H1 (cell line): Measurements from ENCODE around the gene VAPA. TPM values are rescaled to one million over a fixed set of nuclear protein-coding genes. Genes with fewer than 3 reads are reported as not detected.

Experiments used
- CTCF ChIA-PET: fragments of 300-600 bp; sonication (Branson Sonifier 250); formaldehyde crosslinking; loops from one replicate; lab custom pipeline; 2021; ENCODE audit not compliant: partially characterized antibody; lab: Charles Lee
- POLR2A ChIA-PET: fragments of 300-600 bp; sonication (Branson Sonifier 250); formaldehyde crosslinking; loops from one replicate; lab custom pipeline; 2021; ENCODE audit warnings: inconsistent platforms; ENCODE audit not compliant: partially characterized antibody; lab: Charles Lee
- DNase-seq, 2 experiments: peaks; one replicate each; pipeline versions ENCODE4 v3.0.0 to v3.0.0-alpha.2; 2010 to 2022; ENCODE audit warnings: low spot score in 2 of 2, low read depth in 1 of 2, mixed read lengths in 1 of 2
- FAIRE-seq: peaks from 2 replicates; lab custom pipeline; 2011; peaks lifted over from hg19 to GRCh38; lab: Jason Lieb, UNC
- H2AFZ ChIP-seq: 2 replicates; pipeline ENCODE4 v1.8.1; 2012; ENCODE audit warnings: low read length, inconsistent platforms
- H2AK5ac ChIP-seq: 2 replicates; pipeline ENCODE4 v1.6.1; 2013; ENCODE audit warnings: low read depth, low read length
- H2BK120ac ChIP-seq: replicated peaks from 2 replicates; pipeline ENCODE3; 2013; ENCODE audit warnings: low read depth, low read length, inconsistent platforms
- H2BK12ac ChIP-seq: 2 replicates; pipeline ENCODE4 v1.6.1; 2013; ENCODE audit warnings: low read depth, low read length
- H2BK15ac ChIP-seq: 2 replicates; pipeline ENCODE4 v1.6.1; 2013; ENCODE audit warnings: low read length
- H2BK20ac ChIP-seq: 2 replicates; pipeline ENCODE4 v1.6.1; 2013; ENCODE audit warnings: low read length
- H2BK5ac ChIP-seq: 2 replicates; pipeline ENCODE4 v1.6.1; 2013; ENCODE audit warnings: low read depth, low read length
- H3K14ac ChIP-seq: 2 replicates; pipeline ENCODE4 v1.6.1; 2013; ENCODE audit warnings: inconsistent platforms; ENCODE audit not compliant: insufficient read length
- H3K18ac ChIP-seq: 2 replicates; pipeline ENCODE4 v1.6.1; 2013; ENCODE audit warnings: low read length; ENCODE audit errors: extremely low read depth
- H3K23ac ChIP-seq: 2 replicates; pipeline ENCODE4 v1.6.1; 2013; ENCODE audit warnings: inconsistent platforms; ENCODE audit not compliant: insufficient read length
- H3K23me2 ChIP-seq: 2 replicates; pipeline ENCODE4 v1.6.1; 2013; ENCODE audit warnings: low read depth, low read length
- H3K27ac ChIP-seq: 2 replicates; pipeline ENCODE4 v1.6.1; 2011; ENCODE audit warnings: low read depth, low read length, inconsistent platforms
- H3K27me3 ChIP-seq, 4 experiments: replicated peaks in 1 of 4; 1 replicate in 1 of 4; 2 replicates in 3 of 4; pipeline versions ENCODE4 v1.6.1 to v1.8.1; 2011 to 2013; ENCODE audit warnings: low read length in 3 of 4, mild to moderate bottlenecking in 3 of 4, inconsistent platforms in 2 of 4, mixed read lengths in 2 of 4, moderate library complexity in 1 of 4; ENCODE audit not compliant: control insufficient read depth in 3 of 4, insufficient read depth in 3 of 4; ENCODE audit errors: extremely low read depth in 1 of 4
- H3K36me3 ChIP-seq, 4 experiments: 2 replicates each; pipeline versions ENCODE4 v1.6.1 to v1.8.1; 2011 to 2013; ENCODE audit warnings: mild to moderate bottlenecking in 4 of 4, low read length in 3 of 4, moderate library complexity in 2 of 4, control low read depth in 1 of 4, inconsistent platforms in 1 of 4; ENCODE audit not compliant: insufficient read depth in 4 of 4, control insufficient read depth in 2 of 4
- H3K4ac ChIP-seq: replicated peaks from 2 replicates; pipeline ENCODE3; 2013; ENCODE audit warnings: low read length, low read depth, mixed read lengths, inconsistent platforms; ENCODE audit not compliant: insufficient read length
- H3K4me1 ChIP-seq, 4 experiments: replicated peaks in 1 of 4; 1 replicate in 1 of 4; 2 replicates in 3 of 4; pipeline versions ENCODE4 v1.6.1 to v1.8.1; 2011 to 2013; ENCODE audit warnings: low read length in 3 of 4, inconsistent platforms in 2 of 4, mixed read lengths in 1 of 4; ENCODE audit not compliant: insufficient read depth in 4 of 4, control insufficient read depth in 3 of 4
- H3K4me2 ChIP-seq, 2 experiments: 2 replicates each; pipeline versions ENCODE4 v1.6.1 to v1.8.1; 2011 to 2013; ENCODE audit warnings: low read depth in 2 of 2, low read length in 2 of 2, control low read depth in 1 of 2, inconsistent platforms in 1 of 2, mild to moderate bottlenecking in 1 of 2; ENCODE audit not compliant: insufficient read depth in 1 of 2
- H3K4me3 ChIP-seq, 4 experiments: fragments of 200-600, 300-600 bp in 1 of 4; sonication (generic), shearing (Covaris generic), sonication (Bioruptor Twin) in 1 of 4; 2 replicates each; pipeline versions ENCODE4 v1.5.1 to v1.8.1; 2011 to 2016; ENCODE audit warnings: low read length in 4 of 4, low read depth in 3 of 4, control low read depth in 2 of 4, inconsistent platforms in 2 of 4, mild to moderate bottlenecking in 2 of 4, mixed read lengths in 1 of 4, moderate library complexity in 1 of 4; ENCODE audit not compliant: insufficient read depth in 2 of 4; ENCODE audit errors: extremely low read depth in 1 of 4
- H3K56ac ChIP-seq: replicated peaks from 2 replicates; pipeline ENCODE3; 2013; ENCODE audit warnings: low read depth, mild to moderate bottlenecking, mixed read lengths, low read length, inconsistent platforms; ENCODE audit not compliant: insufficient read length
- H3K79me1 ChIP-seq: 2 replicates; pipeline ENCODE4 v1.6.1; 2013; ENCODE audit warnings: low read depth, low read length, control low read depth
- H3K79me2 ChIP-seq, 2 experiments: 2 replicates each; pipeline versions ENCODE4 v1.6.1 to v1.8.1; 2012 to 2013; ENCODE audit warnings: low read length in 2 of 2, mild to moderate bottlenecking in 2 of 2, inconsistent platforms in 1 of 2; ENCODE audit not compliant: insufficient read depth in 2 of 2, control insufficient read depth in 1 of 2
- H3K9ac ChIP-seq, 4 experiments: replicated peaks in 1 of 4; 1 replicate in 1 of 4; 2 replicates in 3 of 4; pipeline versions ENCODE4 v1.6.1 to v1.8.1; 2011 to 2013; ENCODE audit warnings: low read depth in 3 of 4, low read length in 3 of 4, control low read depth in 2 of 4, mild to moderate bottlenecking in 2 of 4, moderate library complexity in 2 of 4, inconsistent platforms in 1 of 4; ENCODE audit errors: extremely low read depth in 1 of 4
- H3K9me3 ChIP-seq, 2 experiments: 2 replicates each; pipeline versions ENCODE4 v1.6.1 to v1.8.1; 2012 to 2013; ENCODE audit warnings: mild to moderate bottlenecking in 2 of 2, moderate library complexity in 2 of 2, control low read depth in 1 of 2, inconsistent platforms in 1 of 2, low read depth in 1 of 2, low read length in 1 of 2, mixed read lengths in 1 of 2; ENCODE audit not compliant: insufficient read depth in 2 of 2
- H4K20me1 ChIP-seq, 2 experiments: replicated peaks in 1 of 2; 2 replicates each; pipeline versions ENCODE3 to v1.8.1; 2011 to 2013; ENCODE audit warnings: inconsistent platforms in 2 of 2, low read length in 2 of 2, mild to moderate bottlenecking in 1 of 2; ENCODE audit not compliant: insufficient read depth in 2 of 2, control insufficient read depth in 1 of 2
- H4K5ac ChIP-seq: 2 replicates; pipeline ENCODE4 v1.6.1; 2013; ENCODE audit warnings: low read length, low read depth, mixed read lengths, inconsistent platforms; ENCODE audit not compliant: insufficient read length
- H4K8ac ChIP-seq: 2 replicates; pipeline ENCODE4 v1.8.0; 2013; ENCODE audit warnings: mild to moderate bottlenecking, moderate library complexity, low read length, inconsistent platforms; ENCODE audit not compliant: insufficient read depth; ENCODE audit errors: extremely low read depth
- H4K91ac ChIP-seq: replicated peaks from 2 replicates; pipeline ENCODE3; 2013; ENCODE audit warnings: low read length, mixed read lengths, inconsistent platforms; ENCODE audit not compliant: insufficient read length
- CEBPB ChIP-seq: IDR thresholded peaks from 2 replicates; pipeline ENCODE4 v1.6.1; 2012; ENCODE audit warnings: low read depth, low read length
- CHD1 ChIP-seq: IDR thresholded peaks from 2 replicates; pipeline ENCODE4 v1.6.1; 2012; ENCODE audit warnings: low read depth, low read length, improper control_type of control experiment
- CHD2 ChIP-seq: IDR thresholded peaks from 2 replicates; pipeline ENCODE4 v1.6.1; 2012; ENCODE audit warnings: low read length, improper control_type of control experiment
- FOSL1 ChIP-seq: IDR thresholded peaks from 2 replicates; pipeline ENCODE4 v1.6.1; 2011; ENCODE audit warnings: mild to moderate bottlenecking, low read depth, low read length, moderate library complexity; ENCODE audit not compliant: insufficient read depth
- RBBP5 ChIP-seq: IDR thresholded peaks from 2 replicates; pipeline ENCODE4 v1.7.1; 2012; ENCODE audit warnings: low read depth, mild to moderate bottlenecking, inconsistent platforms, low read length, moderate library complexity, borderline replicate concordance
- SIN3A ChIP-seq, 2 experiments: IDR thresholded peaks in 1 of 2; conservative IDR thresholded peaks in 1 of 2; 2 replicates each; pipeline ENCODE4 v1.6.1; 2011 to 2012; ENCODE audit warnings: low read length in 2 of 2, improper control_type of control experiment in 1 of 2, low read depth in 1 of 2, mild to moderate bottlenecking in 1 of 2
- SIRT6 ChIP-seq: IDR thresholded peaks from one replicate; pipeline ENCODE4 v1.7.1; 2012; ENCODE audit warnings: low read length, inconsistent platforms
- SIX5 ChIP-seq: IDR thresholded peaks from 2 replicates; pipeline ENCODE4 v1.6.1; 2011; ENCODE audit warnings: mild to moderate bottlenecking, low read depth, low read length
- WGBS, 2 experiments: shearing (Covaris generic) in 1 of 2; methylation state at CpG; one replicate each; pipeline versions ENCODE4 v1.1.6 to v1.1.7; 2013 to 2015; ENCODE audit warnings: low lambda C conversion rate in 2 of 2, mixed read lengths in 2 of 2, inconsistent platforms in 1 of 2, low coverage in 1 of 2, missing lambda C conversion rate in 1 of 2; ENCODE audit not compliant: insufficient replicate concordance in 2 of 2, insufficient coverage in 1 of 2, insufficient read length in 1 of 2; ENCODE audit errors: extremely low coverage in 1 of 2, missing lambda C conversion rate in 1 of 2; 5-methylcytosine and 5-hydroxymethylcytosine counted together
- polyA plus RNA-seq, 7 experiments: library from polyadenylated mRNA; depleted of rRNA in 3 of 7; stranded (reverse) in 5 of 7; unstranded in 2 of 7; fragments of >200 nt in 5 of 7; fragments of 200-250 nt in 2 of 7; gene quantifications; 1 replicate in 5 of 7; 2 replicates in 1 of 7; 4 replicates in 1 of 7; pipeline versions ENCODE4 v1.2.1 to v1.2.3, GENCODE V29; 2011 to 2013; ENCODE audit warnings: missing spikeins in 2 of 7, mixed read lengths in 2 of 7
- total RNA-seq: library from RNA; stranded (reverse); fragmentation: NEBNext Ultra II Directional; extraction: Animal tissue kit (Norgen Biotek cat#: 25700); gene quantifications from 2 replicates; pipeline ENCODE4 v1.2.1, GENCODE V29; 2021

Gene VAPA
- total and polyA plus RNA-seq, 2 of the 8 experiments (the other 6 are each of a cell fraction or from before 2014, with no cell fraction given): 79.7 to 130 TPM

DNA sequence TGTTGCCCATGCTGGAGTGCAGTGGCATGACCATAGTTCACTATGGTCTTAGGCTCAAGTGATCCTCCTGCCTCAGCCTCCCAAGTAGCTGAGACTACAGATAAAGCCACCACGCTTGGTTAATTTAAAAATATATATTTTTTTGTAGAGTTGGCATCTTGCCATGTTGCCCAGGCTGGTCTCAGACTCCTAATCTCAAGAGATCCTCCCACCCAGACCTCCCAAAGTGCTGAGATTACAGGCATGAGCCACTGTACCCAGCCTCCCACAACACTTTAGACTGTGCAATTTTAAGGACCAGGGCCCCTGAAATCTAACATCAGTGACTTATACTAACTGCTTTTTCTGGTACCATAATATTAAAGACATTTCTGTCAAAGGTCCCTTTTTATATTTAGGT lies 22.9 kb upstream of the VAPA start:
- H2AK5ac ChIP-seq: no peak overlapping the region
- H4K5ac ChIP-seq: no peak overlapping the region
- H3K36me3 ChIP-seq: no peaks in the 10 kb centered on the region
- H3K4me2 ChIP-seq: no peak overlapping the region
- FAIRE-seq (no peak), DNase-seq (no peak)
- H2BK15ac ChIP-seq: no peak overlapping the region
- no peak overlapping the region for H3K14ac ChIP-seq
- no peaks in the 10 kb centered on the region for H3K9me3 ChIP-seq
- no peak overlapping the region for H3K9ac ChIP-seq
- H3K4me3 ChIP-seq: no peak overlapping the region
- H3K4me1 ChIP-seq: no peaks in the 10 kb centered on the region
- H2AFZ ChIP-seq: no peak overlapping the region
- no peak overlapping the region for H2BK5ac ChIP-seq
- no peak overlapping the region for H3K56ac ChIP-seq
- WGBS, 2 experiments: 100% methylated on average over 1 of the region's 1 CpG; no CpG with 5 or more reads in 1 of the 2 experiments
- no peaks in the 10 kb centered on the region for H3K79me1 ChIP-seq
- ChIA-PET POLR2A (no interaction called here), CTCF (no interaction called here)
- H3K23ac ChIP-seq: no peak overlapping the region
- no peak overlapping the region for H2BK120ac ChIP-seq
- H3K79me2 ChIP-seq: no peaks in the 10 kb centered on the region
- H2BK12ac ChIP-seq: no peak overlapping the region
- no peak overlapping the region for H4K91ac ChIP-seq
- H4K20me1 ChIP-seq: no peaks in the 10 kb centered on the region
- no peak overlapping the region for H3K18ac ChIP-seq
- H2BK20ac ChIP-seq: no peak overlapping the region
- no peak overlapping the region for H3K27ac ChIP-seq
- H3K23me2 ChIP-seq: no peaks in the 10 kb centered on the region
- no peak overlapping the region for H4K8ac ChIP-seq
- no peak overlapping the region for H3K4ac ChIP-seq
- H3K27me3 ChIP-seq: no peaks in the 10 kb centered on the region
- TF ChIP-seq SIN3A (conservative IDR thresholded peaks at IDR 0.05 in 1 of 2, IDR thresholded peaks at IDR 0.05 in 1 of 2; ENCODE audit: low read depth in 1 of 2, low read length in 2 of 2) (no peak), RBBP5 (no peak), CHD1 (no peak), SIX5 (no peak), CEBPB (no peak), CHD2 (no peak), SIRT6 (no peak), FOSL1 (no peak)
